GM12874 (cell line): ENCODE data around the gene TAF4B.

Experiments used
- CTCF ChIP-seq: IDR thresholded peaks from 2 replicates; pipeline ENCODE4 v1.5.1; 2011; ENCODE audit warnings: low read depth, mild to moderate bottlenecking, control low read depth, low read length, moderate library complexity; ENCODE audit not compliant: insufficient read depth

Gene TAF4B

GRCh38 chr18:26255695-26256622 lies 29.7 kb downstream of the TAF4B start:
- no peak for TF ChIP-seq CTCF

- no peak for TF ChIP-seq CTCF
These were observed 32.5 kb downstream of the TAF4B start for GRCh38 chr18:26258711-26259110.

- TF ChIP-seq CTCF: no peak
These were observed 35.9 kb downstream of the TAF4B start for GRCh38 chr18:26262156-26262555.

GRCh38 chr18:26267357-26267930 lies 41.2 kb downstream of the TAF4B start:
- no peak for TF ChIP-seq CTCF

- TF ChIP-seq CTCF: no peak
These were observed 42.2 kb downstream of the TAF4B start for GRCh38 chr18:26268454-26268853.

GRCh38 chr18:26271917-26272549 lies 45.8 kb downstream of the TAF4B start:
- no peak for TF ChIP-seq CTCF

- TF ChIP-seq CTCF: no peak
These were observed 51.1 kb downstream of the TAF4B start for GRCh38 chr18:26277374-26277773.
